ENCODE measurements around the gene ROMO1. TPM values are rescaled to one million over a fixed set of nuclear protein-coding genes. Genes with fewer than 3 reads are reported as not detected.

ROMO1 gene
- total and polyA plus RNA-seq, 2 experiments from 2014 or later, result 152 to 881 TPM

DNA sequence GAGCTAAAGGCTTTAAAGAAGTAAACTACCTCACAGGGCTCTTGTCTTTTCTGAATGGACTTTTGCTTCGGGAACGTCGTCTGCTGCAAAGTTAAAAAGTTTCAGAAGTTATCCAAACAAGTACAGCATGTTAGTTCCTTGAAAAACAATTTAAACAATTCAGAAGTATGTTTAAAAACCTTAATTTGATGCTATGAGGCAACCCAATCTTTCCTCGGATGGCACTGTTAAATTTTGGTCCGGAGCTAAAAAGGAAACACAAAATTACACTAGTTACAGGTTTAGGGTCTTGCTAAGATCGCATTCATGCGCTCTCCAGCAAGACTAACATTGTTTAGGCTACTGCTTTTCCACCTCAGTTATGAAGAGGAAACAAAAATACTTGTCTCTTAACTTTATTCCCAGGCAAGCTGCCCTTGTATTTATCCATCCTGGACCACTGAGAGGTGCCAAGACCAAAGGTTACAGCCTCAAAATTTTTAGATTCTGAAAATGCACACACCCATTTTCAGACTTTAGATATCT lies 30.1 kb downstream of the ROMO1 start:
- no peaks in the 10 kb centered on the region for H3K27me3 ChIP-seq (ENCODE audit: insufficient read depth)
- no peak overlapping the region for H3K4me3 ChIP-seq
- peaks cover 100% of the 10 kb centered on the region for H3K36me3 ChIP-seq (ENCODE audit: insufficient read depth)
- peaks cover 13% of the 10 kb centered on the region for H3F3A ChIP-seq (replicated peaks; ENCODE audit: low read depth)
- Mint-ChIP-seq H3K4me3 (no peak overlapping the region), H3K9me3 (no peaks in the 10 kb centered on the region; the same call in 2 of the 3 replicates), H3K27me3 (ENCODE audit: insufficient read depth, low read depth, poor library complexity) (peaks cover 12% of the 10 kb centered on the region), H3K4me1 (no peaks in the 10 kb centered on the region; the same call in 1 of the 3 replicates), H3K27ac (no peak overlapping the region), H3K36me3 (ENCODE audit: low read depth) (peaks cover 98% of the 10 kb centered on the region)
- no peak overlapping the region for H3K4me2 ChIP-seq
- H2AFZ ChIP-seq, result no peak overlapping the region
- peaks cover 66% of the 10 kb centered on the region for H4K20me1 ChIP-seq (replicated peaks; ENCODE audit: insufficient read depth)
- H3K4me1 ChIP-seq (ENCODE audit: insufficient read depth), result no peaks in the 10 kb centered on the region
- TF ChIP-seq JUNB (IDR thresholded peaks at IDR 0.05; ENCODE audit: unreplicated experiment) (no peak), NANOG (IDR thresholded peaks at IDR 0.05; ENCODE audit: borderline replicate concordance) (no peak), EZH2 (IDR thresholded peaks at IDR 0.05; ENCODE audit: low read depth, unreplicated experiment) (no peak), POLR2AphosphoS5 (IDR thresholded peaks at IDR 0.05; ENCODE audit: low read depth) (no peak), EZH2phosphoT487 (IDR thresholded peaks at IDR 0.05; ENCODE audit: unreplicated experiment) (no peak), ZNF331 (CRISPR knock-in tag; IDR thresholded peaks at IDR 0.05; ENCODE audit: low read depth) (no peak), CREB1 (CRISPR knock-in tag; IDR thresholded peaks at IDR 0.05; ENCODE audit: low read depth) (no peak), STAT1 (IDR thresholded peaks at IDR 0.05; ENCODE audit: unreplicated experiment) (no peak), ZNF114 (CRISPR knock-in tag; IDR thresholded peaks at IDR 0.05) (no peak)
- TF ChIP-seq, protein P1, sequence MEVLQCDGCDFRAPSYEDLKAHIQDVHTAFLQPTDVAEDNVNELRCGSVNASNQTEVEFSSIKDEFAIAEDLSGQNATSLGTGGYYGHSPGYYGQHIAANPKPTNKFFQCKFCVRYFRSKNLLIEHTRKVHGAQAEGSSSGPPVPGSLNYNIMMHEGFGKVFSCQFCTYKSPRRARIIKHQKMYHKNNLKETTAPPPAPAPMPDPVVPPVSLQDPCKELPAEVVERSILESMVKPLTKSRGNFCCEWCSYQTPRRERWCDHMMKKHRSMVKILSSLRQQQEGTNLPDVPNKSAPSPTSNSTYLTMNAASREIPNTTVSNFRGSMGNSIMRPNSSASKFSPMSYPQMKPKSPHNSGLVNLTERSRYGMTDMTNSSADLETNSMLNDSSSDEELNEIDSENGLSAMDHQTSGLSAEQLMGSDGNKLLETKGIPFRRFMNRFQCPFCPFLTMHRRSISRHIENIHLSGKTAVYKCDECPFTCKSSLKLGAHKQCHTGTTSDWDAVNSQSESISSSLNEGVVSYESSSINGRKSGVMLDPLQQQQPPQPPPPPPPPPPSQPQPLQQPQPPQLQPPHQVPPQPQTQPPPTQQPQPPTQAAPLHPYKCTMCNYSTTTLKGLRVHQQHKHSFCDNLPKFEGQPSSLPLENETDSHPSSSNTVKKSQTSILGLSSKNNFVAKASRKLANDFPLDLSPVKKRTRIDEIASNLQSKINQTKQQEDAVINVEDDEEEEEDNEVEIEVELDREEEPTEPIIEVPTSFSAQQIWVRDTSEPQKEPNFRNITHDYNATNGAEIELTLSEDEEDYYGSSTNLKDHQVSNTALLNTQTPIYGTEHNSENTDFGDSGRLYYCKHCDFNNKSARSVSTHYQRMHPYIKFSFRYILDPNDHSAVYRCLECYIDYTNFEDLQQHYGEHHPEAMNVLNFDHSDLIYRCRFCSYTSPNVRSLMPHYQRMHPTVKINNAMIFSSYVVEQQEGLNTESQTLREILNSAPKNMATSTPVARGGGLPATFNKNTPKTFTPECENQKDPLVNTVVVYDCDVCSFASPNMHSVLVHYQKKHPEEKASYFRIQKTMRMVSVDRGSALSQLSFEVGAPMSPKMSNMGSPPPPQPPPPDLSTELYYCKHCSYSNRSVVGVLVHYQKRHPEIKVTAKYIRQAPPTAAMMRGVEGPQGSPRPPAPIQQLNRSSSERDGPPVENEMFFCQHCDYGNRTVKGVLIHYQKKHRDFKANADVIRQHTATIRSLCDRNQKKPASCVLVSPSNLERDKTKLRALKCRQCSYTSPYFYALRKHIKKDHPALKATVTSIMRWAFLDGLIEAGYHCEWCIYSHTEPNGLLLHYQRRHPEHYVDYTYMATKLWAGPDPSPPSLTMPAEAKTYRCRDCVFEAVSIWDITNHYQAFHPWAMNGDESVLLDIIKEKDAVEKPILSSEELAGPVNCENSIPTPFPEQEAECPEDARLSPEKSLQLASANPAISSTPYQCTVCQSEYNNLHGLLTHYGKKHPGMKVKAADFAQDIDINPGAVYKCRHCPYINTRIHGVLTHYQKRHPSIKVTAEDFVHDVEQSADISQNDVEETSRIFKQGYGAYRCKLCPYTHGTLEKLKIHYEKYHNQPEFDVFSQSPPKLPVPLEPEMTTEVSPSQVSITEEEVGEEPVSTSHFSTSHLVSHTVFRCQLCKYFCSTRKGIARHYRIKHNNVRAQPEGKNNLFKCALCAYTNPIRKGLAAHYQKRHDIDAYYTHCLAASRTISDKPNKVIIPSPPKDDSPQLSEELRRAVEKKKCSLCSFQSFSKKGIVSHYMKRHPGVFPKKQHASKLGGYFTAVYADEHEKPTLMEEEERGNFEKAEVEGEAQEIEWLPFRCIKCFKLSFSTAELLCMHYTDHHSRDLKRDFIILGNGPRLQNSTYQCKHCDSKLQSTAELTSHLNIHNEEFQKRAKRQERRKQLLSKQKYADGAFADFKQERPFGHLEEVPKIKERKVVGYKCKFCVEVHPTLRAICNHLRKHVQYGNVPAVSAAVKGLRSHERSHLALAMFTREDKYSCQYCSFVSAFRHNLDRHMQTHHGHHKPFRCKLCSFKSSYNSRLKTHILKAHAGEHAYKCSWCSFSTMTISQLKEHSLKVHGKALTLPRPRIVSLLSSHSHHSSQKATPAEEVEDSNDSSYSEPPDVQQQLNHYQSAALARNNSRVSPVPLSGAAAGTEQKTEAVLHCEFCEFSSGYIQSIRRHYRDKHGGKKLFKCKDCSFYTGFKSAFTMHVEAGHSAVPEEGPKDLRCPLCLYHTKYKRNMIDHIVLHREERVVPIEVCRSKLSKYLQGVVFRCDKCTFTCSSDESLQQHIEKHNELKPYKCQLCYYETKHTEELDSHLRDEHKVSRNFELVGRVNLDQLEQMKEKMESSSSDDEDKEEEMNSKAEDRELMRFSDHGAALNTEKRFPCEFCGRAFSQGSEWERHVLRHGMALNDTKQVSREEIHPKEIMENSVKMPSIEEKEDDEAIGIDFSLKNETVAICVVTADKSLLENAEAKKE (CRISPR knock-in tag; IDR thresholded peaks at IDR 0.05), result no peak
- TF ChIP-seq, protein P2, sequence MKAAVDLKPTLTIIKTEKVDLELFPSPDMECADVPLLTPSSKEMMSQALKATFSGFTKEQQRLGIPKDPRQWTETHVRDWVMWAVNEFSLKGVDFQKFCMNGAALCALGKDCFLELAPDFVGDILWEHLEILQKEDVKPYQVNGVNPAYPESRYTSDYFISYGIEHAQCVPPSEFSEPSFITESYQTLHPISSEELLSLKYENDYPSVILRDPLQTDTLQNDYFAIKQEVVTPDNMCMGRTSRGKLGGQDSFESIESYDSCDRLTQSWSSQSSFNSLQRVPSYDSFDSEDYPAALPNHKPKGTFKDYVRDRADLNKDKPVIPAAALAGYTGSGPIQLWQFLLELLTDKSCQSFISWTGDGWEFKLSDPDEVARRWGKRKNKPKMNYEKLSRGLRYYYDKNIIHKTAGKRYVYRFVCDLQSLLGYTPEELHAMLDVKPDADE (IDR thresholded peaks at IDR 0.05), result no peak
- TF ChIP-seq, protein P3, sequence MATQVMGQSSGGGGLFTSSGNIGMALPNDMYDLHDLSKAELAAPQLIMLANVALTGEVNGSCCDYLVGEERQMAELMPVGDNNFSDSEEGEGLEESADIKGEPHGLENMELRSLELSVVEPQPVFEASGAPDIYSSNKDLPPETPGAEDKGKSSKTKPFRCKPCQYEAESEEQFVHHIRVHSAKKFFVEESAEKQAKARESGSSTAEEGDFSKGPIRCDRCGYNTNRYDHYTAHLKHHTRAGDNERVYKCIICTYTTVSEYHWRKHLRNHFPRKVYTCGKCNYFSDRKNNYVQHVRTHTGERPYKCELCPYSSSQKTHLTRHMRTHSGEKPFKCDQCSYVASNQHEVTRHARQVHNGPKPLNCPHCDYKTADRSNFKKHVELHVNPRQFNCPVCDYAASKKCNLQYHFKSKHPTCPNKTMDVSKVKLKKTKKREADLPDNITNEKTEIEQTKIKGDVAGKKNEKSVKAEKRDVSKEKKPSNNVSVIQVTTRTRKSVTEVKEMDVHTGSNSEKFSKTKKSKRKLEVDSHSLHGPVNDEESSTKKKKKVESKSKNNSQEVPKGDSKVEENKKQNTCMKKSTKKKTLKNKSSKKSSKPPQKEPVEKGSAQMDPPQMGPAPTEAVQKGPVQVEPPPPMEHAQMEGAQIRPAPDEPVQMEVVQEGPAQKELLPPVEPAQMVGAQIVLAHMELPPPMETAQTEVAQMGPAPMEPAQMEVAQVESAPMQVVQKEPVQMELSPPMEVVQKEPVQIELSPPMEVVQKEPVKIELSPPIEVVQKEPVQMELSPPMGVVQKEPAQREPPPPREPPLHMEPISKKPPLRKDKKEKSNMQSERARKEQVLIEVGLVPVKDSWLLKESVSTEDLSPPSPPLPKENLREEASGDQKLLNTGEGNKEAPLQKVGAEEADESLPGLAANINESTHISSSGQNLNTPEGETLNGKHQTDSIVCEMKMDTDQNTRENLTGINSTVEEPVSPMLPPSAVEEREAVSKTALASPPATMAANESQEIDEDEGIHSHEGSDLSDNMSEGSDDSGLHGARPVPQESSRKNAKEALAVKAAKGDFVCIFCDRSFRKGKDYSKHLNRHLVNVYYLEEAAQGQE (IDR thresholded peaks at IDR 0.05; ENCODE audit: unreplicated experiment), result no peak
- TF ChIP-seq, protein P4, sequence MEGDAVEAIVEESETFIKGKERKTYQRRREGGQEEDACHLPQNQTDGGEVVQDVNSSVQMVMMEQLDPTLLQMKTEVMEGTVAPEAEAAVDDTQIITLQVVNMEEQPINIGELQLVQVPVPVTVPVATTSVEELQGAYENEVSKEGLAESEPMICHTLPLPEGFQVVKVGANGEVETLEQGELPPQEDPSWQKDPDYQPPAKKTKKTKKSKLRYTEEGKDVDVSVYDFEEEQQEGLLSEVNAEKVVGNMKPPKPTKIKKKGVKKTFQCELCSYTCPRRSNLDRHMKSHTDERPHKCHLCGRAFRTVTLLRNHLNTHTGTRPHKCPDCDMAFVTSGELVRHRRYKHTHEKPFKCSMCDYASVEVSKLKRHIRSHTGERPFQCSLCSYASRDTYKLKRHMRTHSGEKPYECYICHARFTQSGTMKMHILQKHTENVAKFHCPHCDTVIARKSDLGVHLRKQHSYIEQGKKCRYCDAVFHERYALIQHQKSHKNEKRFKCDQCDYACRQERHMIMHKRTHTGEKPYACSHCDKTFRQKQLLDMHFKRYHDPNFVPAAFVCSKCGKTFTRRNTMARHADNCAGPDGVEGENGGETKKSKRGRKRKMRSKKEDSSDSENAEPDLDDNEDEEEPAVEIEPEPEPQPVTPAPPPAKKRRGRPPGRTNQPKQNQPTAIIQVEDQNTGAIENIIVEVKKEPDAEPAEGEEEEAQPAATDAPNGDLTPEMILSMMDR (conservative IDR thresholded peaks at IDR 0.05; ENCODE audit: low read depth in 2 of 2), result no peak
- no peaks in the 10 kb centered on the region for H3K9me2 ChIP-seq (ENCODE audit: insufficient read depth)
- H3K27ac ChIP-seq (ENCODE audit: low read depth), result no peak overlapping the region
- DNase-seq (ENCODE audit: low spot score), result no peak
- ATAC-seq, result no peak
- peaks cover 100% of the 10 kb centered on the region for H3K79me2 ChIP-seq (replicated peaks; ENCODE audit: insufficient read depth)

Data from GM23338 (cell line).